HFFc6 (cell line): Measurements from ENCODE around the gene TMEM178B. TPM values are rescaled to one million over a fixed set of nuclear protein-coding genes. Genes with fewer than 3 reads are reported as not detected.

ENCODE experiments used
- DNase-seq: peaks from one replicate; pipeline ENCODE4 v3.0.0-alpha.2; 2018
- H3K27ac Mint-ChIP-seq: 2 replicates; pipeline ENCODE4 v1.8.0; 2020; ENCODE audit warnings: mild to moderate bottlenecking, mixed read lengths
- H3K27me3 Mint-ChIP-seq: 2 replicates; pipeline ENCODE4 v1.8.0; 2021; ENCODE audit warnings: mild to moderate bottlenecking, moderate library complexity, mixed read lengths; ENCODE audit not compliant: insufficient read depth
- H3K36me3 Mint-ChIP-seq: 2 replicates; pipeline ENCODE4 v1.8.0; 2021; ENCODE audit warnings: low read depth, mixed read lengths
- H3K4me1 Mint-ChIP-seq: 2 replicates; pipeline ENCODE4 v1.8.0; 2020; ENCODE audit warnings: low read depth, mixed read lengths
- H3K4me3 Mint-ChIP-seq: 2 replicates; pipeline ENCODE4 v1.8.0; 2020; ENCODE audit warnings: mild to moderate bottlenecking, moderate library complexity, mixed read lengths
- H3K9me3 Mint-ChIP-seq: 2 replicates; pipeline ENCODE4 v1.8.0; 2020; ENCODE audit warnings: mild to moderate bottlenecking, mixed read lengths
- CTCF ChIP-seq: fragments of 200-600 bp; sonication (generic); IDR thresholded peaks from 2 replicates; pipeline ENCODE4 v1.5.0; 2021; ENCODE audit warnings: antibody characterized with exemption, mild to moderate bottlenecking
- total RNA-seq, 6 experiments: library from RNA; stranded (reverse); fragmentation: NEBNext Ultra II Directional; extraction: Animal tissue kit (Norgen Biotek cat#: 25700); gene quantifications; 2 replicates in 1 of 6; 3 replicates in 5 of 6; pipeline ENCODE4 v1.2.3, GENCODE V29; 2021

TMEM178B gene
- total RNA-seq, 6 experiments from 2014 or later, result 2.8 to 8.4 (median 6.6) TPM

GRCh38 chr7:141312828-141313521 lies 239.1 kb downstream of the TMEM178B start:
- H3K36me3 Mint-ChIP-seq, result peaks cover 12% of the 10 kb centered on the region; the same call in 1 of the 2 replicates
- H3K4me1 Mint-ChIP-seq, result peaks cover 15% of the 10 kb centered on the region; the same call in 1 of the 2 replicates
- H3K27ac Mint-ChIP-seq, result no peak overlapping the region
- H3K27me3 Mint-ChIP-seq, result no peaks in the 10 kb centered on the region; the same call in 1 of the 2 replicates
- no peak for DNase-seq
- no peak for TF ChIP-seq CTCF
- no peak overlapping the region for H3K4me3 Mint-ChIP-seq
- peaks cover 17% of the 10 kb centered on the region for H3K9me3 Mint-ChIP-seq

- Mint-ChIP-seq H3K36me3 (peaks cover 12% of the 10 kb centered on the region; the same call in 1 of the 2 replicates), H3K27ac (no peak overlapping the region), H3K27me3 (no peaks in the 10 kb centered on the region; the same call in 1 of the 2 replicates), H3K4me1 (peaks cover 15% of the 10 kb centered on the region; the same call in 1 of the 2 replicates), H3K4me3 (no peak overlapping the region), H3K9me3 (peaks cover 17% of the 10 kb centered on the region)
- DNase-seq, result no peak
- no peak for TF ChIP-seq CTCF
These were observed 240.0 kb downstream of the TMEM178B start for GRCh38 chr7:141313896-141314295.

- no peak overlapping the region for H3K4me3 Mint-ChIP-seq
- no peaks in the 10 kb centered on the region for H3K27me3 Mint-ChIP-seq
- peaks cover 17% of the 10 kb centered on the region for H3K9me3 Mint-ChIP-seq
- H3K4me1 Mint-ChIP-seq, result peaks cover 19% of the 10 kb centered on the region; the same call in 1 of the 2 replicates
- no peak for DNase-seq
- no peak overlapping the region for H3K27ac Mint-ChIP-seq
- TF ChIP-seq CTCF, result no peak
- peaks cover 12% of the 10 kb centered on the region; the same call in 1 of the 2 replicates for H3K36me3 Mint-ChIP-seq
These were observed 243.2 kb downstream of the TMEM178B start for GRCh38 chr7:141317033-141317585.

- peaks cover 7% of the 10 kb centered on the region; the same call in 1 of the 2 replicates for H3K9me3 Mint-ChIP-seq
- TF ChIP-seq CTCF, result no peak
- no peak overlapping the region for H3K4me3 Mint-ChIP-seq
- no peaks in the 10 kb centered on the region for H3K27me3 Mint-ChIP-seq
- DNase-seq, result no peak
- H3K27ac Mint-ChIP-seq, result no peak overlapping the region; the same call in 1 of the 2 replicates
- H3K4me1 Mint-ChIP-seq, result peaks cover 19% of the 10 kb centered on the region; the same call in 1 of the 2 replicates
- peaks cover 3% of the 10 kb centered on the region; the same call in 1 of the 2 replicates for H3K36me3 Mint-ChIP-seq
These were observed 246.4 kb downstream of the TMEM178B start for GRCh38 chr7:141320287-141320686.

- TF ChIP-seq CTCF, result no peak
- no peak overlapping the region for H3K27ac Mint-ChIP-seq
- peaks cover 3% of the 10 kb centered on the region; the same call in 1 of the 2 replicates for H3K36me3 Mint-ChIP-seq
- peaks cover 4% of the 10 kb centered on the region; the same call in 1 of the 2 replicates for H3K4me1 Mint-ChIP-seq
- no peak overlapping the region for H3K4me3 Mint-ChIP-seq
- DNase-seq, result no peak
- peaks cover 7% of the 10 kb centered on the region; the same call in 1 of the 2 replicates for H3K9me3 Mint-ChIP-seq
- H3K27me3 Mint-ChIP-seq, result no peaks in the 10 kb centered on the region
These were observed 248.5 kb downstream of the TMEM178B start for GRCh38 chr7:141322383-141322782.
